ENCODE measurements around the gene FABP1.

The FABP1 gene

GRCh38 chr2:88113069-88113468 is 14.8 kb downstream of the FABP1 start:
- no peak for DNase-seq

GRCh38 chr2:88110830-88111229 is 17.0 kb downstream of the FABP1 start:
- no peak for DNase-seq

GRCh38 chr2:88108796-88109195 is 19.1 kb downstream of the FABP1 start:
- DNase-seq = no peak

GRCh38 chr2:88100489-88100858 is 27.4 kb downstream of the FABP1 start:
- no peak for DNase-seq

- no peak for DNase-seq
These were observed 27.9 kb downstream of the FABP1 start for GRCh38 chr2:88099798-88100488.

GRCh38 chr2:88098558-88098900 is 29.3 kb downstream of the FABP1 start:
- DNase-seq = no peak

- DNase-seq = no peak
These were observed 29.8 kb downstream of the FABP1 start for GRCh38 chr2:88097891-88098557.

- DNase-seq = no peak
These were observed 30.7 kb downstream of the FABP1 start for GRCh38 chr2:88097192-88097591.

- DNase-seq = no peak
These were observed 31.2 kb downstream of the FABP1 start for GRCh38 chr2:88096708-88097107.

- DNase-seq = no peak
These were observed 32.8 kb downstream of the FABP1 start for GRCh38 chr2:88095022-88095421.

GRCh38 chr2:88092773-88093172 is 35.1 kb downstream of the FABP1 start:
- DNase-seq = no peak

- no peak for DNase-seq
These were observed 35.9 kb downstream of the FABP1 start for GRCh38 chr2:88091943-88092342.

GRCh38 chr2:88090446-88091283 is 37.2 kb downstream of the FABP1 start:
- DNase-seq = no peak

GRCh38 chr2:88088999-88089398 is 38.9 kb downstream of the FABP1 start:
- DNase-seq = no peak

GRCh38 chr2:88087763-88088162 is 40.1 kb downstream of the FABP1 start:
- no peak for DNase-seq

- DNase-seq = no peak
These were observed 40.8 kb downstream of the FABP1 start for GRCh38 chr2:88087073-88087472.

GRCh38 chr2:88086401-88086800 is 41.5 kb downstream of the FABP1 start:
- no peak for DNase-seq

- DNase-seq = no peak
These were observed 42.3 kb downstream of the FABP1 start for GRCh38 chr2:88085602-88086001.

- DNase-seq = no peak
These were observed 42.8 kb downstream of the FABP1 start for GRCh38 chr2:88085099-88085498.

- no peak for DNase-seq
These were observed 45.1 kb downstream of the FABP1 start for GRCh38 chr2:88082781-88083180.

GRCh38 chr2:88081924-88082608 is 45.8 kb downstream of the FABP1 start:
- no peak for DNase-seq

- DNase-seq = no peak
These were observed 47.3 kb downstream of the FABP1 start for GRCh38 chr2:88080545-88080944.

- no peak for DNase-seq
These were observed 49.2 kb downstream of the FABP1 start for GRCh38 chr2:88078643-88079172.

Data from DMS 273 treated with DMSO at 0.1 percent for 48 hours (cell line).